OCI-LY3 (cell line): ENCODE data around the gene CRIM1.

Experiments
- EZH2phosphoT487 ChIP-seq: fragments of 200-600 bp; shearing (Covaris generic); IDR thresholded peaks from 2 replicates; pipeline ENCODE4 v1.6.1; 2018; ENCODE audit warnings: antibody characterized with exemption, mixed run types, low read depth
- TF ChIP-seq, protein P1 (sequence below): fragments of 200-600, 300-600 bp; sonication (generic); IDR thresholded peaks from 2 replicates; pipeline ENCODE4 v1.5.1; 2014; ENCODE audit warnings: antibody characterized with exemption, low read length, low read depth

- TF ChIP-seq, protein P1, sequence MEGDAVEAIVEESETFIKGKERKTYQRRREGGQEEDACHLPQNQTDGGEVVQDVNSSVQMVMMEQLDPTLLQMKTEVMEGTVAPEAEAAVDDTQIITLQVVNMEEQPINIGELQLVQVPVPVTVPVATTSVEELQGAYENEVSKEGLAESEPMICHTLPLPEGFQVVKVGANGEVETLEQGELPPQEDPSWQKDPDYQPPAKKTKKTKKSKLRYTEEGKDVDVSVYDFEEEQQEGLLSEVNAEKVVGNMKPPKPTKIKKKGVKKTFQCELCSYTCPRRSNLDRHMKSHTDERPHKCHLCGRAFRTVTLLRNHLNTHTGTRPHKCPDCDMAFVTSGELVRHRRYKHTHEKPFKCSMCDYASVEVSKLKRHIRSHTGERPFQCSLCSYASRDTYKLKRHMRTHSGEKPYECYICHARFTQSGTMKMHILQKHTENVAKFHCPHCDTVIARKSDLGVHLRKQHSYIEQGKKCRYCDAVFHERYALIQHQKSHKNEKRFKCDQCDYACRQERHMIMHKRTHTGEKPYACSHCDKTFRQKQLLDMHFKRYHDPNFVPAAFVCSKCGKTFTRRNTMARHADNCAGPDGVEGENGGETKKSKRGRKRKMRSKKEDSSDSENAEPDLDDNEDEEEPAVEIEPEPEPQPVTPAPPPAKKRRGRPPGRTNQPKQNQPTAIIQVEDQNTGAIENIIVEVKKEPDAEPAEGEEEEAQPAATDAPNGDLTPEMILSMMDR, result no peak
- no peak for TF ChIP-seq EZH2phosphoT487
Observed at GRCh38 chr2:36379710-36380448, 24.3 kb downstream of the CRIM1 start.
